HEK293T (cell line): Measurements from ENCODE around the gene SLC49A3.

Experiments
- CTCF ChIA-PET: fragments of 350-600 bp; formaldehyde crosslinking; extraction: SDS; loops from one replicate; lab custom pipeline; 2021; ENCODE audit warnings: antibody characterized with exemption, inconsistent platforms; lab: Yijun Ruan, JAX
- POLR2A ChIA-PET: fragments of 350-600 bp; formaldehyde crosslinking; extraction: SDS; loops from one replicate; lab custom pipeline; 2020; ENCODE audit warnings: antibody characterized with exemption, inconsistent platforms; lab: Yijun Ruan, JAX
- DNase-seq: peaks from one replicate; pipeline ENCODE4 v3.0.0; 2012; ENCODE audit warnings: mixed read lengths; ENCODE audit errors: extremely low spot score
- ARNT ChIP-seq: fragments of 450-650 bp; IDR thresholded peaks from 2 replicates; pipeline ENCODE4 v1.6.1; 2017; ENCODE audit warnings: mild to moderate bottlenecking
- BHLHE40 ChIP-seq: fragments of 450-650 bp; IDR thresholded peaks from 2 replicates; pipeline ENCODE4 v1.6.1; 2016; ENCODE audit warnings: mild to moderate bottlenecking, moderate library complexity, borderline replicate concordance
- CTBP1 ChIP-seq: fragments of 450-650 bp; IDR thresholded peaks from 2 replicates; pipeline ENCODE4 v1.6.1; 2016; ENCODE audit warnings: borderline replicate concordance
- ELF4 ChIP-seq: fragments of 450-650 bp; IDR thresholded peaks from 2 replicates; pipeline ENCODE4 v1.6.1; 2017; ENCODE audit warnings: antibody characterized with exemption
- FOXA1 ChIP-seq: fragments of 450-650 bp; IDR thresholded peaks from 2 replicates; pipeline ENCODE4 v1.6.1; 2016; ENCODE audit warnings: mild to moderate bottlenecking
- FOXK2 ChIP-seq: fragments of 450-650 bp; IDR thresholded peaks from 2 replicates; pipeline ENCODE4 v1.6.1; 2016; ENCODE audit warnings: mild to moderate bottlenecking
- FOXM1 ChIP-seq: fragments of 450-650 bp; IDR thresholded peaks from 2 replicates; pipeline ENCODE4 v1.6.1; 2017; ENCODE audit warnings: mild to moderate bottlenecking, borderline replicate concordance
- HDGF ChIP-seq: fragments of 450-650 bp; IDR thresholded peaks from 2 replicates; pipeline ENCODE4 v1.6.1; 2017; ENCODE audit warnings: antibody characterized with exemption, borderline replicate concordance
- L3MBTL2 ChIP-seq: fragments of 450-650 bp; conservative IDR thresholded peaks from 2 replicates; pipeline ENCODE4 v1.6.1; 2016; ENCODE audit warnings: mild to moderate bottlenecking
- LEF1 ChIP-seq: fragments of 450-650 bp; IDR thresholded peaks from 2 replicates; pipeline ENCODE4 v1.6.1; 2017; ENCODE audit warnings: mild to moderate bottlenecking, borderline replicate concordance
- NFRKB ChIP-seq: fragments of 450-650 bp; IDR thresholded peaks from 2 replicates; pipeline ENCODE4 v1.6.1; 2016; ENCODE audit warnings: mild to moderate bottlenecking, moderate library complexity
- SP1 ChIP-seq: fragments of 450-650 bp; IDR thresholded peaks from 2 replicates; pipeline ENCODE4 v1.6.1; 2017
- SUZ12 ChIP-seq: fragments of 450-650 bp; IDR thresholded peaks from 2 replicates; pipeline ENCODE4 v1.6.1; 2016; ENCODE audit warnings: mild to moderate bottlenecking
- TARDBP ChIP-seq: fragments of 450-650 bp; IDR thresholded peaks from 2 replicates; pipeline ENCODE4 v1.6.1; 2016
- ZNF384 ChIP-seq: fragments of 450-650 bp; IDR thresholded peaks from 2 replicates; pipeline ENCODE4 v1.6.1; 2016
- TF ChIP-seq, protein P1 (sequence below): fragments of 450-650 bp; IDR thresholded peaks from 2 replicates; pipeline ENCODE4 v1.6.1; 2016

The SLC49A3 gene

DNA sequence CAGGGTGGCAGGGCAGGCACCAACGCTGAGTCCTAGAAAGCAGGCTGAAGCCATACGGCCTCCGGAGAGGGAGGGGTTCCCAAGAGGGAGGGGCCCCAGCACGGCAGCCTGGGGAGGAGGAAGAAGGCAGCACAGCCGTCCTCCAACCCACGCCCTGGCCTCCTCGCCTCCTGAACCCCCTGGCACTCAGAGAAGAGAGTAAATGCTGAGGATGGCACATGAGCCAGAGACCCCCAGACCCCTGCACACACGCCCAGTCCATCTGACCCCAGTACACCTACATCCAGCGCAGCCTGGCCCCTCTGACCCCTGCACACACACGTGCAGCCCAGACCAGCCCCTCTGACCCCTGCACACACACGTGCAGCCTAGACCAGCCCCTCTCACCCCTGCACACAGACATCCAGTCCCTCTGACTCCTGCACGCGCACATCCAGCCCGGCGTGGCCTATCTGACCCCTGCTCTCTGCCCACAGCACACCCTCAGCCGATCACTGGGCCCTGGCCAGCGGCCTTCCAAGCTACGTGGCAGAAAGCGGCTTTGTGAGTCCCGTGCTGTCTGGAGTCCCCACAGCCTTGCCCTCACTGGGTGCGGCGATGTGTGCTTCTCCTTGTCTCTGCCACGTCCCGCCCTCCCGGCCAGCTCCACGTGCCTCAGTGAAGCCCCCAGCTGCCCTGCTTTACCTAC, 33.3 kb downstream of the SLC49A3 start:
- POLR2A ChIA-PET, result no interaction called here
- TF ChIP-seq L3MBTL2 (no peak), SP1 (no peak), BHLHE40 (no peak), NFRKB (no peak), FOXM1 (no peak), CTBP1 (no peak), ZNF384 (no peak)
- CTCF ChIA-PET, result no interaction called here
- DNase-seq, result no peak

DNA sequence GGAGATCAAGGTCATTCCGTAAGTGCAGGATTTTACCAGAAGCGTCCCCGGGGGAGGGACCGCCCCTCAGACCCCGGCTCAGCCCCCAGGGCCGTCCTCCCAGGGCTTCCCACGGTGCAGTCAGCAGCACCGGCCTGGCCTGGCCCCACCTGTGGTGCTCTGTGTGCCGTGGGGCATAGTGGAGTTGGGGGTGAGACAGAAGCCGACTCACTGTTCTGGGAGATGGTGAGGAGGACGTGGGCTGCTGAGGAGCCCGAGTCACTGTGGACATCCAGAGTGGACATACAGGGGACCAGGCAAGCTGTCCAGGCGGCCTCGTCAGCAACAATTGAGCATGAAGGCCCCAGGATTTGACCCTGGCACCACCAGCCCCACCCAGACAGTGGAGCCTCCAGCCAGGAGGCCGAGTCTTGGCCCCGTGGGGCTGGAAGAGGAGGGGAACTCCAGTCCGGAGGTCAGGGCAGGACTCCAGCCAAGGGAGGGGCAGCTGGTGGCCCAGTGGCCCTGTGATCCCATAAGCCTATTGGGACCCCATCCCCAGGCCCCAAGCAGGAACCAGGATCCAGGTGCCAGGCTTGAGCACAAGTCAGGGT, 34.0 kb downstream of the SLC49A3 start:
- no peak for TF ChIP-seq LEF1
- no peak for TF ChIP-seq TARDBP
- TF ChIP-seq NFRKB, result no peak
- TF ChIP-seq SP1, result no peak
- no peak for TF ChIP-seq SUZ12
- no peak for TF ChIP-seq FOXM1
- TF ChIP-seq, protein P1, sequence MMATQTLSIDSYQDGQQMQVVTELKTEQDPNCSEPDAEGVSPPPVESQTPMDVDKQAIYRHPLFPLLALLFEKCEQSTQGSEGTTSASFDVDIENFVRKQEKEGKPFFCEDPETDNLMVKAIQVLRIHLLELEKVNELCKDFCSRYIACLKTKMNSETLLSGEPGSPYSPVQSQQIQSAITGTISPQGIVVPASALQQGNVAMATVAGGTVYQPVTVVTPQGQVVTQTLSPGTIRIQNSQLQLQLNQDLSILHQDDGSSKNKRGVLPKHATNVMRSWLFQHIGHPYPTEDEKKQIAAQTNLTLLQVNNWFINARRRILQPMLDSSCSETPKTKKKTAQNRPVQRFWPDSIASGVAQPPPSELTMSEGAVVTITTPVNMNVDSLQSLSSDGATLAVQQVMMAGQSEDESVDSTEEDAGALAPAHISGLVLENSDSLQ, result no peak
- no peak for TF ChIP-seq ARNT
- no peak for TF ChIP-seq ELF4
- TF ChIP-seq L3MBTL2, result no peak
- TF ChIP-seq FOXA1, result no peak
- no peak for TF ChIP-seq HDGF
- TF ChIP-seq FOXK2, result no peak
- TF ChIP-seq CTBP1, result no peak
- TF ChIP-seq ZNF384, result no peak
- no peak for TF ChIP-seq BHLHE40
- DNase-seq, result no peak
- CTCF ChIA-PET, result no interaction called here
- POLR2A ChIA-PET, result no interaction called here

DNA sequence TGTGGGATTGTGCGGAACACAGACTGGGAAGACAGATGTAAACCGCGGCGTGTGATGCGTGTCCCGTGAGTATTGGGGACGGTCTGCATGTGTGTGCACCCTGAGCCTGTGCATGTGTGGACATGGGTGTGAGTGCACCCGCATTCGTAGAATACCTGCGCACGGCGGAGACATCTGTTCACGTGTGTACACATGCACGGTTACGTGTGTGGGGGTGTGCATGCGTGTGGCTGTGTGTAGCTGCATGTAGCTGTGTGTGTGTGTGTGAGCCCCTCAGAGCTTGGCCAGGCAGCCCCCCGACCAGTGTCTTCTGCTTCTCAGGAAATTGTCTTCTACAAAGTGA, 34.5 kb downstream of the SLC49A3 start:
- TF ChIP-seq CTBP1, result no peak
- no peak for TF ChIP-seq ELF4
- no peak for TF ChIP-seq FOXK2
- no peak for TF ChIP-seq ZNF384
- no peak for TF ChIP-seq FOXA1
- TF ChIP-seq, protein P1, result no peak
- TF ChIP-seq TARDBP, result no peak
- no peak for TF ChIP-seq SP1
- no peak for TF ChIP-seq LEF1
- no peak for TF ChIP-seq NFRKB
- TF ChIP-seq L3MBTL2, result no peak
- TF ChIP-seq ARNT, result no peak
- no peak for TF ChIP-seq SUZ12
- TF ChIP-seq HDGF, result no peak
- no peak for TF ChIP-seq BHLHE40
- no peak for TF ChIP-seq FOXM1
- DNase-seq, result no peak
- CTCF ChIA-PET, result no interaction called here
- POLR2A ChIA-PET, result no interaction called here

DNA sequence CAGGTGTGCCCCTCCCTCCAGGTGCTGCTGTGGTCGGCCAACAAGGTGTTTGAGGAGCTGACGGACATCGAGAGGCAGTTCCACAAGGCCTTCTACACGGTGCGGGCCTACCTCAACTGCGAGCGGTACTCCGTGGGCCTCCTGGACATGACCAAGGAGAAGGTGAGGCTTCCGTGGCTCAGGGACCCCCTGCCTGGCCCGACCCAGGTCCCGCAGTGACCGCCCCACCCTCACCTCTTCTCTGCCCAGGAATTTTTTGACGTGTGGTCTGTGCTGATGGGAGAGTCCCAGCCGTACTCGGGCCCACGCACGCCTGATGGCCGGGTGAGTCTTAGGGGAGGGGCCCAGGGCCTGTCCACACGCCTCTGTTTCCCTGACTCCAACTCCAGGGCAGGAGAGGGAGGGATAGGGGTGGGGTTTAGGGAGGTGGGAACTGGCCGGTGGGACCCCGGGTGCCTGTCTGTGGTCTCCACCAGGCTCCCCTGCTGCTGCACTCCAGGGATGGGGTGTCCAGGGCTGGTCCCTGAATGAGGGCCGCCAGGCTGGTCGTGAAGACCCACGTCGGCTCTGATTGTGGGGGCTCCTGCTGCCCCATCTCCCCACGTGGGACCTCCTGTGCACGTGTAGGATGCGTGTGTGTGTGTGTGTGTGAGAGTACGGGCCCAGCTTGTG, 35.0 kb downstream of the SLC49A3 start:
- TF ChIP-seq HDGF (no peak), TARDBP (no peak), FOXA1 (no peak), L3MBTL2 (no peak)
- TF ChIP-seq, protein P1, result no peak
- CTCF ChIA-PET, result no interaction called here
- DNase-seq, result no peak
- POLR2A ChIA-PET, result no interaction called here

DNA sequence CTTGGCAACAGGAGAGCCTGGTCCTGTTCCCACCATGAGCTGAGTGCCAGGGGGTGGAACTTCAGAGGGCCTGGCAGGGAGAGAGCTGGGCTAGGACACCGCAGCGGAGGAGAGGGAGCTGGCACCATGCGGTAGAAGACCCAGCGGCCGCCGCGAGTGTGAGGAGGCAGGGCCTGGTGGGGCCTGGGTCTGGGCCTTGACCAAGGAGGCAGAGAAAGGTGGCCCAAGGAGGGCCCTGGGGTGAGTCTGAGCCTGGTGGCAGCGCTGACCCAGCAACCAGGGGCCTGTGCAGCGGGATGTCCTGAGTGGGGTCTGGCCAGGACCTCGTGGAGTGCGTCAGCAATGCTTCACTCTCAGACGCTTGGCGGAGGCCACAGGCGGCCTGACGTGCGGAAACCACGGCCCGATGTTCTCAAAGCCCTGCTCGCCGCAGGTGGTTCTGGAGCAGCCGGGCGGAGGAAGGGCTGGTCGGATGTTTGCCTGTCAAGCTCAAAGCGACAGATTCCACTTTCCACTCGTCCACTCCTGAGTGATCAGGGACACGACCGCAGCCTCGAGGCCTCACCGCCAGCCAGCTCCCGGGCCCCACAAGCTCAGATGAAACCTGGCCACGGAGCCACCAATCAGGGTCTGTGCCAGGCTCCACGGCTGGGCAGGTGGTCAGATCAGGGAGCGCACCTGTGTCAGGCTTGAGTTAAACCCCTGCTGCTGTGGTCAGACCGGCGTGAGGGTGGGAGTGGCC, 35.7 kb downstream of the SLC49A3 start:
- POLR2A ChIA-PET, result no interaction called here
- TF ChIP-seq BHLHE40, result no peak
- no peak for TF ChIP-seq SUZ12
- TF ChIP-seq ZNF384, result no peak
- no peak for TF ChIP-seq ARNT
- TF ChIP-seq FOXA1, result no peak
- no peak for TF ChIP-seq NFRKB
- no peak for TF ChIP-seq LEF1
- no peak for TF ChIP-seq CTBP1
- TF ChIP-seq L3MBTL2, result no peak
- no peak for TF ChIP-seq FOXK2

More for the DNA sequence above, 35.7 kb downstream of the SLC49A3 start:
- DNase-seq, result no peak
- CTCF ChIA-PET, result no interaction called here
